ENCODE results near the gene WTIP. TPM values are rescaled to one million over a fixed set of nuclear protein-coding genes. Genes with fewer than 3 reads are reported as not detected.

The WTIP gene
- total and polyA plus RNA-seq, 2 of the 4 experiments (the other 2 are of a cell fraction), result 30.3 to 48.9 TPM

- no peak overlapping the region for H2BK20ac ChIP-seq (ENCODE audit: low read depth, low read length)
- no peak overlapping the region for H3K14ac ChIP-seq (replicated peaks; ENCODE audit: low read depth, low read length)
- no peaks in the 10 kb centered on the region for H3K27me3 ChIP-seq (ENCODE audit: control insufficient read depth, insufficient read depth, low read length)
- in situ Hi-C loops (cut with MboI; ENCODE audit: low sequenced_read_pairs), result no loop called here
- H4K91ac ChIP-seq (ENCODE audit: insufficient read depth, low read depth, low read length), result no peak overlapping the region
- no peak overlapping the region for H2BK5ac ChIP-seq (ENCODE audit: low read depth, low read length, poor library complexity, severe bottlenecking)
- no peak overlapping the region for H2AK9ac ChIP-seq (replicated peaks; ENCODE audit: low read depth, low read length, poor library complexity)
- no peaks in the 10 kb centered on the region for H3K79me1 ChIP-seq (ENCODE audit: low read depth in 1 of 2, low read length in 2 of 2)
- BruUV-seq (replicated peaks), result no TSS peak
- no peak overlapping the region for H4K8ac ChIP-seq (ENCODE audit: low read depth in 2 of 2, low read length in 2 of 2)
- dilution Hi-C loops (cut with HindIII; ENCODE audit: low sequenced_read_pairs, unreplicated experiment), result no loop called here
- H3K56ac ChIP-seq (ENCODE audit: extremely low read depth, insufficient read depth, low read length), result no peak overlapping the region
- ATAC-seq (ENCODE audit: low read depth) (no peak), DNase-seq (no peak)
- no peak overlapping the region for H4K5ac ChIP-seq (ENCODE audit: low read depth, low read length)
- H3K27ac ChIP-seq (ENCODE audit: insufficient read depth, low read length), result no peak overlapping the region
- H2AFZ ChIP-seq (replicated peaks; ENCODE audit: low read length, poor library complexity), result no peak overlapping the region
- no peak overlapping the region for H3K9ac ChIP-seq (ENCODE audit: low read depth, low read length)
- ChIA-PET POLR2A (ENCODE audit: unreplicated experiment) (no interaction called here), CTCF (no interaction called here)
- H3K18ac ChIP-seq (ENCODE audit: low read depth, low read length), result no peak overlapping the region
- no peak overlapping the region for H3K4me2 ChIP-seq (ENCODE audit: low read depth, low read length)
- no peak overlapping the region for H3K4ac ChIP-seq (ENCODE audit: low read depth, low read length)
- H4K20me1 ChIP-seq (ENCODE audit: insufficient read depth, low read length), result no peaks in the 10 kb centered on the region
- H3K4me3 ChIP-seq (ENCODE audit: insufficient read depth, low read depth, low read length), result no peak overlapping the region
- H2AK5ac ChIP-seq (ENCODE audit: low read depth, low read length), result no peak overlapping the region
- no peaks in the 10 kb centered on the region for H3K36me3 ChIP-seq (ENCODE audit: control insufficient read depth, insufficient read depth, low read length)
- H3K9me3 ChIP-seq (ENCODE audit: control insufficient read depth, insufficient read depth, low read length), result peaks cover 2% of the 10 kb centered on the region; the same call in 1 of the 2 replicates
- no peaks in the 10 kb centered on the region for H3K9me1 ChIP-seq (ENCODE audit: insufficient read depth, low read length)
- no peak overlapping the region for H2BK120ac ChIP-seq (ENCODE audit: low read depth, low read length)
- WGBS, 2 experiments (ENCODE audit: extremely low coverage in 2 of 2, insufficient read length in 1 of 2), result no CpG with 5 or more reads among the region's 3 CpGs
- no peak overlapping the region for H2BK15ac ChIP-seq (ENCODE audit: low read depth, low read length)
- intact Hi-C loops (cut with micrococcal nuclease), result no loop called here
- no peaks in the 10 kb centered on the region for H3K4me1 ChIP-seq (ENCODE audit: control insufficient read depth, insufficient read depth, low read length)
- no peak for TF ChIP-seq POLR2A (IDR thresholded peaks at IDR 0.05; ENCODE audit: low read depth, low read length)
- TF ChIP-seq USF2 (IDR thresholded peaks at IDR 0.05; ENCODE audit: low read depth, low read length), result no peak
- no peak for TF ChIP-seq ELK1 (IDR thresholded peaks at IDR 0.05; ENCODE audit: borderline replicate concordance, low read depth, low read length)
- no peak for TF ChIP-seq RAD21 (IDR thresholded peaks at IDR 0.05; ENCODE audit: low read length)
- TF ChIP-seq BHLHE40 (IDR thresholded peaks at IDR 0.05; ENCODE audit: low read depth, low read length), result no peak
- TF ChIP-seq MAZ (IDR thresholded peaks at IDR 0.05; ENCODE audit: borderline replicate concordance, low read depth, low read length), result no peak
- no peak for TF ChIP-seq RCOR1 (IDR thresholded peaks at IDR 0.05; ENCODE audit: insufficient replicate concordance, low read length)
- no peak for TF ChIP-seq FOS (IDR thresholded peaks at IDR 0.05; ENCODE audit: low read depth, low read length)
- no peak for TF ChIP-seq CEBPB (IDR thresholded peaks at IDR 0.05; ENCODE audit: low read depth, low read length)
- no peak for TF ChIP-seq SMC3 (IDR thresholded peaks at IDR 0.05; ENCODE audit: low read depth, low read length)
- no peak for TF ChIP-seq MAFK (IDR thresholded peaks at IDR 0.05; ENCODE audit: low read depth, low read length)
- no peak for TF ChIP-seq CTCF (conservative IDR thresholded peaks at IDR 0.05; ENCODE audit: low read depth, low read length)
- TF ChIP-seq NFE2L2 (IDR thresholded peaks at IDR 0.05; ENCODE audit: low read depth, low read length), result no peak
- no peak for TF ChIP-seq MXI1 (IDR thresholded peaks at IDR 0.05; ENCODE audit: borderline replicate concordance, low read depth, low read length)
- no peak for TF ChIP-seq RFX5 (IDR thresholded peaks at IDR 0.05; ENCODE audit: low read depth, low read length)
- no peak for TF ChIP-seq CHD1 (IDR thresholded peaks at IDR 0.05; ENCODE audit: low read depth, low read length)
- no peak overlapping the region for H3K23ac ChIP-seq (ENCODE audit: low read depth, low read length)
These were observed 59.4 kb downstream of the WTIP start for GRCh38 chr19:34540811-34541557.
